DMS153 treated with DMSO at 0.1 percent for 48 hours (cell line): ENCODE measurements around the gene ERCC6L2.

Experiments used
- DNase-seq: peaks from one replicate; lab custom pipeline; 2025; ENCODE audit not compliant: unreplicated experiment; lab: John Stamatoyannopoulos, UW

The ERCC6L2 gene

GRCh38 chr9:95875305-95876137 lies at the start of gene ERCC6L2:
ERCC6L2 (plus strand) TSS chr9:95875691; CDS start chr9:95876039, 348 bp downstream.
- DNase-seq: peak; percentile 93

- DNase-seq: no peak
Observed at GRCh38 chr9:95826183-95826838, 49.2 kb upstream of the ERCC6L2 start.

- no peak for DNase-seq
Observed at GRCh38 chr9:95830768-95831167, 44.7 kb upstream of the ERCC6L2 start.

- no peak for DNase-seq
Observed at GRCh38 chr9:95831810-95832209, 43.7 kb upstream of the ERCC6L2 start.

GRCh38 chr9:95833546-95834178 lies 41.8 kb upstream of the ERCC6L2 start:
- DNase-seq: no peak

- DNase-seq: no peak
Observed at GRCh38 chr9:95834281-95834907, 41.1 kb upstream of the ERCC6L2 start.

- DNase-seq: no peak
Observed at GRCh38 chr9:95835393-95835792, 40.1 kb upstream of the ERCC6L2 start.

- no peak for DNase-seq
Observed at GRCh38 chr9:95836072-95836471, 39.4 kb upstream of the ERCC6L2 start.

- DNase-seq: no peak
Observed at GRCh38 chr9:95839012-95839411, 36.5 kb upstream of the ERCC6L2 start.

GRCh38 chr9:95840074-95840473 lies 35.4 kb upstream of the ERCC6L2 start:
- no peak for DNase-seq

GRCh38 chr9:95841377-95841776 lies 34.1 kb upstream of the ERCC6L2 start:
- DNase-seq: no peak

- no peak for DNase-seq
Observed at GRCh38 chr9:95845751-95846150, 29.7 kb upstream of the ERCC6L2 start.

GRCh38 chr9:95848764-95849163 lies 26.7 kb upstream of the ERCC6L2 start:
- DNase-seq: no peak

GRCh38 chr9:95852059-95853032 lies 23.1 kb upstream of the ERCC6L2 start:
- peak; percentile 47 for DNase-seq

- DNase-seq: no peak
Observed at GRCh38 chr9:95854386-95855020, 21.0 kb upstream of the ERCC6L2 start.

- DNase-seq: no peak
Observed at GRCh38 chr9:95855961-95856360, 19.5 kb upstream of the ERCC6L2 start.

GRCh38 chr9:95857124-95857523 lies 18.4 kb upstream of the ERCC6L2 start:
- no peak for DNase-seq

GRCh38 chr9:95857896-95858295 lies 17.6 kb upstream of the ERCC6L2 start:
- no peak for DNase-seq

GRCh38 chr9:95862343-95862742 lies 13.1 kb upstream of the ERCC6L2 start:
- no peak for DNase-seq
